ENCODE results near the gene BMP6. TPM values are rescaled to one million over a fixed set of nuclear protein-coding genes. Genes with fewer than 3 reads are reported as not detected.

BMP6 gene
- total RNA-seq, 2 donors from 2014 or later = 0.62 to 2.1 TPM

DNA sequence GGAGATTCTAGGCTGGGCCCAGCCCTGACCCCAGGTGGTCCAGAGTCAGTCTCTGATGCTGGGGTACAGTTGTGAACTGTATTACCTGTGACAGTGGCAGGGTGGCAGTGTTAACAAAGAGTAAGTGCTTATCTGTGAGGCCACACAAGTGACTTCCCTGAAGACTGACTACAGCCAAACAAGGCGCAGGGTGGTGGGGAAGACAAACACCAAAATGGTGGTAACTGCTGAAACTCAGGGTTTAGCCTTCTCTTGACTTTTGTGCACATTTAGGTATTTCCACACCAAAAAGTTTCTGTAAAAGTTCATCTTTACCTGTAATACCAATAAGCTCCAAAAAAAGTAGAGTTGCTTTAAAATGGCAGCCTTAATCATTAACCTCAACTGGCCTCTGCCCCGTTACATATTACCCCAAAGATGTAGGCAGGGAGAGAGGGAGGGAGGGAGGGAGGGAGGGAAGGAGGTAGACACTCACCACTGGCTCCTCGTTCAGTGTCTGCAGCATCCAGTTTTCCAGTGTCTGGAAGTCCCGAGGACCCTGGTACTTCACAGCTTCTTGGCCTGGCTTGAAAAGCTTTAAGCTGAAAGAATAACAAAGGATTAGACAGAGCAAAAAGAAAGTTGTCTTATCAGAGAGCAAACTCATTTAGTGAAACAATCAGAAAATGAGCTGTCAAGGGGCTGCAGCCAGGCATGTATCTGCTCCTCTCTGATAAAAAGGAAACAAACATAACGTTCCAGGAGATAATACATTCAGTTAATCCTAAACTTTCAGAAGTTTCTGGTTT is 173.4 kb downstream of the BMP6 start:
- peaks cover 4% of the 10 kb centered on the region for H3K36me3 ChIP-seq
- no peak overlapping the region for H3K27ac ChIP-seq
- H3K27me3 ChIP-seq = no peaks in the 10 kb centered on the region
- intact Hi-C loops (cut with DNase I) = loop anchor here (10.0 kb wide), 1 partner anchor 96 kb away; no protein-coding TSS in a partner anchor
- peak; percentile 46 for DNase-seq
- TF ChIP-seq, protein P1, sequence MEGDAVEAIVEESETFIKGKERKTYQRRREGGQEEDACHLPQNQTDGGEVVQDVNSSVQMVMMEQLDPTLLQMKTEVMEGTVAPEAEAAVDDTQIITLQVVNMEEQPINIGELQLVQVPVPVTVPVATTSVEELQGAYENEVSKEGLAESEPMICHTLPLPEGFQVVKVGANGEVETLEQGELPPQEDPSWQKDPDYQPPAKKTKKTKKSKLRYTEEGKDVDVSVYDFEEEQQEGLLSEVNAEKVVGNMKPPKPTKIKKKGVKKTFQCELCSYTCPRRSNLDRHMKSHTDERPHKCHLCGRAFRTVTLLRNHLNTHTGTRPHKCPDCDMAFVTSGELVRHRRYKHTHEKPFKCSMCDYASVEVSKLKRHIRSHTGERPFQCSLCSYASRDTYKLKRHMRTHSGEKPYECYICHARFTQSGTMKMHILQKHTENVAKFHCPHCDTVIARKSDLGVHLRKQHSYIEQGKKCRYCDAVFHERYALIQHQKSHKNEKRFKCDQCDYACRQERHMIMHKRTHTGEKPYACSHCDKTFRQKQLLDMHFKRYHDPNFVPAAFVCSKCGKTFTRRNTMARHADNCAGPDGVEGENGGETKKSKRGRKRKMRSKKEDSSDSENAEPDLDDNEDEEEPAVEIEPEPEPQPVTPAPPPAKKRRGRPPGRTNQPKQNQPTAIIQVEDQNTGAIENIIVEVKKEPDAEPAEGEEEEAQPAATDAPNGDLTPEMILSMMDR (IDR thresholded peaks at IDR 0.05) = peak; percentile 16
- peaks cover 7% of the 10 kb centered on the region for H3K4me1 ChIP-seq
- H3K9me3 ChIP-seq = no peaks in the 10 kb centered on the region
- no peak overlapping the region for H3K9ac ChIP-seq (ENCODE audit: low read depth in 2 of 2, low read length in 2 of 2)
- H3K4me3 ChIP-seq = no peak overlapping the region

DNA sequence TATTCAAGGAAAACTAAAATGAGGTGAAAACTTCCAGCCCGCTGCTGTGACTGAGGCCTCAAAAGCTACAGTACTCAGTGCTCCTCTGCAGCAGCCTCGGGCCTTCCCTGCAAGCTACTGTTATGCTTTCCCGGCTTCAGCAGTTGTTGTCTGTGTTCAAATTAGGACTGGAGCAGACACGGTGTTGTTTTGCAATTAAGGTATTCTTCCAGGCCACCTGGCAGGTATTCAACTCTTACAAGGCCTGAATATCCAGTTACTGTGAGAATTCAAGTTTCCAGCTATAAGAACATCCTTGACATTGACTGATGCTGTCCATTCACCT is 174.0 kb downstream of the BMP6 start:
- Histone ChIP-seq H3K36me3 (peaks cover 4% of the 10 kb centered on the region), H3K4me1 (peaks cover 7% of the 10 kb centered on the region), H3K27ac (no peak overlapping the region), H3K9me3 (no peaks in the 10 kb centered on the region), H3K9ac (ENCODE audit: low read depth in 2 of 2, low read length in 2 of 2) (no peak overlapping the region), H3K27me3 (no peaks in the 10 kb centered on the region), H3K4me3 (no peak overlapping the region)
- TF ChIP-seq, protein P1 (IDR thresholded peaks at IDR 0.05) = no peak
- no peak for DNase-seq
- intact Hi-C loops (cut with DNase I) = loop anchor here (10.0 kb wide), 2 partner anchors 95 to 165 kb away; partner anchors contain the start of gene BLOC1S5

DNA sequence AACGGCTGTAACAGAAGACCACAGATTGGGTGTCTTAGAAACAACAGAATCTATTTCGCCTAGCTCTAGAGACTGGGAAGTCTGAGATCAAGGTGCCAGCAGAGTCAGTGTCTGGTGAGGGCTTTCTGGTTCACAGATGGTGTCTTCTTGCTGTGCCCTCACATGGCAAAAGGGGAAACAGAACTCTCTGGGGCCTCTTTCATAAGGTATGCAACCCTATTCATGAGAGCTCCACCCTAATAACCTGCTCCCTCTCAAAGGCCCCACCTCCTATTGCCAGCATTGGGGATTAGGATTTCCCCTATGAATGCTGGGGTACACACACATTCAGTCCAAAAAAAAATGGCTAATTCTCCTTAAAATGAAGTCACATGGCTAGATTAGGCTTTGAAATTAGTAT is 174.7 kb downstream of the BMP6 start:
- no peak overlapping the region for H3K4me3 ChIP-seq
- no peaks in the 10 kb centered on the region for H3K27me3 ChIP-seq
- intact Hi-C loops (cut with DNase I) = loop anchor here (10.0 kb wide), 1 partner anchor 164 kb away; the partner anchor contains the start of gene BLOC1S5
- peaks cover 7% of the 10 kb centered on the region for H3K4me1 ChIP-seq
- no peak overlapping the region for H3K27ac ChIP-seq
- no peaks in the 10 kb centered on the region for H3K9me3 ChIP-seq
- peaks cover 4% of the 10 kb centered on the region for H3K36me3 ChIP-seq
- DNase-seq = no peak
- H3K9ac ChIP-seq (ENCODE audit: low read depth in 2 of 2, low read length in 2 of 2) = no peak overlapping the region
- TF ChIP-seq, protein P1 (IDR thresholded peaks at IDR 0.05) = no peak

DNA sequence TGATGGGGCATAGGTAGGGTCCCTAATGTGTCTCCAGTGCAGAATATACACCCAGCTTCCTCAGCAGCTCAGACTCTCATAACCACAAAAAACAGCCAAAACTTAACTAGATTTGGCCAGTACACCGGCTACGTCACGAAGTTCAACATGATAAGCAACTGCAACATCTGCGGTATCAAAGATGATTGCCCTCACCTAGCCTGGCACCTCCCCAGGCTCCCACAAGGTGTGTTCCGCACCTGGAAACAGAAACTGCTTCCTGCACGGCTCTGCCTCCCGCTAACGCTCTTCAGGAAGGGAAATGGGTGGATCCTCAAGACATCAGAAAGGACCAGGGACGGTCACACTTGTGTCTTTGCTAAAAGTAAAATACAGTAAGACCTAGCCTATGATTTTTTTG is 175.2 kb downstream of the BMP6 start:
- TF ChIP-seq, protein P1 (IDR thresholded peaks at IDR 0.05) = no peak
- peaks cover 4% of the 10 kb centered on the region for H3K36me3 ChIP-seq

DNA sequence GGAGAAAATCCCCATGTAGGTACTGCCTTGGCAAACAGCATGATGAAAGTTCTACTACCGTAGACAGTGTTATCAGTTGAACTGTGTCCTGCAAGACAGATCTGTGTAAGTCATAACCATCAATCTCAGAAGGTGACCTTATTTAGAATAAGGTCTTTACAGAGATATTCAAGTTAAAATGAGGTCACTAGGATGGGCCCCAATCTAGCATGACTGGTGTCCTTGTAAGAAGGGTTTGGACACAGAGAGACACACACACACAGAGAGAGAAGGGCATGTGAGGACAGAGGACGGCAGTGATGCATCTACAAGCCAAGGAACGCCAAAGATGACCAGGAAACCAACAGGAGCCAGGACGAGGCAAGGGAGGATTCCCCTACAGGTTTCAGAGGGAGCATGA is 175.9 kb downstream of the BMP6 start:
- no peak overlapping the region for H3K4me3 ChIP-seq
- H3K9me3 ChIP-seq = no peaks in the 10 kb centered on the region
- TF ChIP-seq, protein P1 (IDR thresholded peaks at IDR 0.05) = no peak
- no peak for DNase-seq
- no peak overlapping the region for H3K27ac ChIP-seq
- no peaks in the 10 kb centered on the region for H3K27me3 ChIP-seq
- no peak overlapping the region for H3K9ac ChIP-seq (ENCODE audit: low read depth in 2 of 2, low read length in 2 of 2)
- intact Hi-C loops (cut with DNase I) = loop anchor here (10.0 kb wide), 1 partner anchor 163 kb away; the partner anchor contains the start of gene BLOC1S5
- peaks cover 7% of the 10 kb centered on the region for H3K4me1 ChIP-seq
- H3K36me3 ChIP-seq = peaks cover 4% of the 10 kb centered on the region

More for the DNA sequence above, 175.2 kb downstream of the BMP6 start:
- Histone ChIP-seq H3K4me1 (peaks cover 7% of the 10 kb centered on the region), H3K27me3 (no peaks in the 10 kb centered on the region), H3K9ac (ENCODE audit: low read depth in 2 of 2, low read length in 2 of 2) (no peak overlapping the region), H3K9me3 (no peaks in the 10 kb centered on the region), H3K27ac (no peak overlapping the region), H3K4me3 (no peak overlapping the region)
- DNase-seq = peak; percentile 80
- intact Hi-C loops (cut with DNase I) = loop anchor here (10.0 kb wide), 1 partner anchor 164 kb away; the partner anchor contains the start of gene BLOC1S5
